Loucy (cell line): Measurements from ENCODE around the gene MMAB.

Source experiments
- CTCF ChIP-seq: fragments of 200-600 bp; sonication (generic); conservative IDR thresholded peaks from 2 replicates; pipeline ENCODE4 v1.5.1; 2014; ENCODE audit warnings: mild to moderate bottlenecking, antibody characterized with exemption, low read length
- EZH2phosphoT487 ChIP-seq: fragments of 200-600 bp; IDR thresholded peaks from 2 replicates; pipeline ENCODE4 v1.6.1; 2018; ENCODE audit warnings: antibody characterized with exemption, mild to moderate bottlenecking, moderate library complexity, borderline replicate concordance

- TF ChIP-seq CTCF (no peak), EZH2phosphoT487 (no peak)
Observed at GRCh38 chr12:109504068-109504467, 69.2 kb downstream of the MMAB start.
